GM18873 (cell line): ENCODE data around the gene MIA2.

Experiments used
- ATAC-seq: cut with Tn5 transposase; IDR thresholded peaks from one replicate; pipeline ENCODE4 v1.9.1; 2021; ENCODE audit warnings: mild to moderate bottlenecking, moderate library complexity, moderate number of reproducible peaks; ENCODE audit not compliant: unreplicated experiment, low FRiP score

MIA2 gene

GRCh38 chr14:39376667-39377403, 143.1 kb downstream of the MIA2 start:
- no peak for ATAC-seq

- no peak for ATAC-seq
Observed at GRCh38 chr14:39381366-39381765, 147.7 kb downstream of the MIA2 start.

DNA sequence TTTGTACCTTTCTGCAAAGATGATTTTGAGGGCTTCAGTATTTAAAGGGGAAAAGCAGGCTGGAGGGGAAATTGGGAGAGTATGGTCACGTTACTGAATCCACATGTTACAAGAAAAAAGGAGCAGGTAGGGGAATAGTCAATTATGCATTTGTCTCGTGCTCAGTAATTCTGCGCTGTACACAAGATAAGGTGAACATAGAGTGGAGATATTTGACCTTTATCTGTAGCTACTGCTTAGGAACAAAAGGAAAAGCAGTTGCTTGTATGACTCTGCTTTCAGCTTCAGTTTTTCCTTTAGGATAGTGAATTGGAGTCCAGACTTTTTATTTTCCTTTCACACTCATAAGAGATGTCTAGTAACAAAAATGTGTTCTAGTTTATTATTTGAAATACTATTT, 148.7 kb downstream of the MIA2 start:
- no peak for ATAC-seq

- no peak for ATAC-seq
Observed at GRCh38 chr14:39383026-39383660, 149.4 kb downstream of the MIA2 start.

- no peak for ATAC-seq
Observed at GRCh38 chr14:39383741-39384140, 150.0 kb downstream of the MIA2 start.

DNA sequence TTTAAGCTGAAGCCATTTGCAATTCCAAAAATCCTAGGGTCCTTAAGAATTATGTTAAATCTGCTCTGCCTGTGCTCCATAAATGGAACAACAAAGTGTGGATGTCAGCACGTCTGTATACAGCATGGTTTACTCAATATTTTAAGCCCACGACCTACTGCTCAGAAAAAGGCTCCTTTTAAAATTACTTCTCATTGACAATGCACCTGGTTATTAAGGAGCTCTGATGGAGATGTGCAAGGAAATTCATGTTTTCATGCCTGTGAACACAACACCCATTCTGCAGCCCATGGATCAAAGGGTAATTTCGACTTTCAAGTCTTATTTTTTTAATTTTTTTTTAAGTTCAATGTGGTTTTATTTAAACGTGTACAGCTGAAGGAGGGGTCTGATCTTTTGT, 150.5 kb downstream of the MIA2 start:
- ATAC-seq = no peak

- no peak for ATAC-seq
Observed at GRCh38 chr14:39393289-39393688, 159.6 kb downstream of the MIA2 start.

- ATAC-seq = no peak
Observed at GRCh38 chr14:39395555-39396254, 162.0 kb downstream of the MIA2 start.

GRCh38 chr14:39396448-39396847, 162.7 kb downstream of the MIA2 start:
- ATAC-seq = no peak

- ATAC-seq = no peak
Observed at GRCh38 chr14:39398382-39398781, 164.7 kb downstream of the MIA2 start.

DNA sequence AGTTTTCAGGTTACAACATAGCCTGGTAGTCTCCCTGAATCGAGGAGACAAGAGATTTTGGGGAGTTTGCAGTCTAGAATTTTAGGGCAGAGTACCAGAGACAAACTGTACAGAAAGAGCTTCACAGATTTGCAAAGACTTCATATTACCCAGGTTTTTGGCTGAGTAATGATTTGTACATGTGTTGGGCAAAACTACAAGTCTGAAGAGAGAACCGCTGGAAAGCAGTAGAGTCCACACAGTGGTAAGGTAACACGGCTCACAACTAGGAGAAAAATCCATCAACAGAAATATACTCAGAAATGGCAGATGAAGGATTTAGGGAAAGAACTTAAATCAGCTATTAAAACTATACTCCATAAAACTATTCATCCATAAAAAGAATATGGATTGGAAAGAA, 172.8 kb downstream of the MIA2 start:
- no peak for ATAC-seq

DNA sequence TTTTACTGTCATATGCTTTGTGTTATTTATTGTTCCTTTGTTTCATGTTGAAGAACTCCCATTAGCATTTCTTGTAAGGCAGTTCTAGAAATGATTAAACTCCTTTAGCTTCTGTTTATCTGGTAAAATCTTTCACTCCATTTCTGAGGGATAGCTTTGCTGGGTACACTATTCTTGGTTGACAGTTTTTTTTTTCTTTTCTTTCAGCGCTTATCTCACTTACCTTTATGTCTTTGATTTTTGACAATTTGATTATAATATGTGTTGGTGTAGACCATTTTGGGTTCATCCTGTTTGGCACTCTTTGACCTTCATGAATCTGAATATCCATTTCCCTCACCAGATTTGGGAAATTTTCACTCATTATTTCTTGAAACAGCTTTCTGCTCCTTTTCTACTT, 182.4 kb downstream of the MIA2 start:
- ATAC-seq = no peak

GRCh38 chr14:39417014-39417413, 183.3 kb downstream of the MIA2 start:
- ATAC-seq = no peak

DNA sequence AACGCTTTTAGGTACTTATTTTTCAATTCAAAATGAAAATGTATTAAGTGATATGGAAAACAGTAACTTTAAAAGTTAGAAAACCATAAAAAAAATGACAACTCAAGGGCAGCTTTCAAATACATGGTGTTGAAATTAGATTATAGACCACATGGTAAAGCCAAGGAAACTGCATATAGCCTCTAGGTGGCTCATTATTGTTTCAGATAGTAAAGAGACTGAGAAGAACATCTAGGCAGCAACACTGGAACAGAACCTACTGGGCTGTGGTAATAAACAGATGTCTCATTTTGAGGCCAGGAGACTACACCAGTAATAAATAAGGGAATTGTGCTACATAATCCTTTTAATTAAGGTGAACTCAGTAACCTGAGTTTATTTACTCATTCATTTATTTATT, 185.6 kb downstream of the MIA2 start:
- no peak for ATAC-seq

- ATAC-seq = no peak
Observed at GRCh38 chr14:39422243-39422642, 188.5 kb downstream of the MIA2 start.

DNA sequence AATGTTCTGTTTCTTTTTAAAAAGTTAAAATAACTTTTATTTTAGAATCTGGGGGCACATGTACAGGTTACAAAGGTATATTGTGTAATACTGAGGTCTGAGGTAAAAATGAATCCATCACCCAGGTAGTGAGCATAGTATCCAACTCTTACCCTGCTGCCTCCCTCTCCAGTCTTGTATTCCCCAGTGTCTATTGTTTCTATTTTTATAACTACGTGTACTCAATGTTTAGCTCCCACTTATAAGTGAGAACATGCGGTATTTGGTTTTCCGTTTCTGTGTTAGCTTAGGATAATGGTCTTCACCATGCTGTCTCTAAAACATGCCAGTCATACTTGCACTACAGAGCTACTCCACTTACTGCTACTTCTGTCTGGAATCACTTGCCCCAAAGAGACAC, 190.1 kb downstream of the MIA2 start:
- no peak for ATAC-seq

- ATAC-seq = no peak
Observed at GRCh38 chr14:39425947-39426346, 192.2 kb downstream of the MIA2 start.

DNA sequence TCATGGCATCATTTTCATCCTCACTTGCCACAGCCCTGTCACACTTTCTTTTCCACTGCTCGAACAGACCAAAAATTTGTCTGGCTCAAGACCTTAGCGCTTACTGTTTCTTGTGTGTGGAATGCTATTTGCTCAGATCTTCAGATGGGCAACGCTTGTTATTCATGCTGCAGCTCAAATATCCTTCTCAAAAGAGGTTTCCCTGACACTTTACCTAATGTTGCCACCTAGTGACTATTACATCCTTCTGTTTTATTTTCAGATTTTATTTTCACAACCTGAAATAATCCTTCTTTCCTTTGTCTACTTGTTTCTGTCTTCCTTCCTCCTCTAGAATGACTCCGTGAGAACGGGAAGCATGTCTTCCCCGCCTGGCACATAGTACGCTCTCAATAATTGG, 192.9 kb downstream of the MIA2 start:
- no peak for ATAC-seq

GRCh38 chr14:39428118-39428517, 194.4 kb downstream of the MIA2 start:
- ATAC-seq = no peak

GRCh38 chr14:39430762-39431415, 197.2 kb downstream of the MIA2 start:
- ATAC-seq = no peak
